GM19240 (cell line): Measurements from ENCODE around the gene RALGPS1.
A peak's percentile ranks its signal among the peaks of the same experiment; 100 is the strongest.

Source experiments
- DNase-seq: peaks from one replicate; pipeline ENCODE4 v3.0.0; 2011; ENCODE audit warnings: low spot score; ENCODE audit not compliant: insufficient read length

Gene RALGPS1

GRCh38 chr9:127216888-127217217 lies 302.3 kb downstream of the RALGPS1 start:
- DNase-seq: no peak

GRCh38 chr9:127218818-127219217 lies 304.2 kb downstream of the RALGPS1 start:
- DNase-seq: no peak

- no peak for DNase-seq
These were observed 304.9 kb downstream of the RALGPS1 start for GRCh38 chr9:127219520-127219919.

- no peak for DNase-seq
These were observed 307.1 kb downstream of the RALGPS1 start for GRCh38 chr9:127221695-127222094.

GRCh38 chr9:127222388-127223095 lies 308.0 kb downstream of the RALGPS1 start:
- no peak for DNase-seq

- DNase-seq: no peak
These were observed 308.7 kb downstream of the RALGPS1 start for GRCh38 chr9:127223266-127223665.

GRCh38 chr9:127223810-127224177 lies 309.2 kb downstream of the RALGPS1 start:
- DNase-seq: no peak

GRCh38 chr9:127224178-127224882 lies 309.7 kb downstream of the RALGPS1 start:
- peak; percentile 89 for DNase-seq

- DNase-seq: peak; percentile 93
These were observed 310.5 kb downstream of the RALGPS1 start for GRCh38 chr9:127224883-127225739.

- no peak for DNase-seq
These were observed 311.4 kb downstream of the RALGPS1 start for GRCh38 chr9:127225801-127226625.

- no peak for DNase-seq
These were observed 315.3 kb downstream of the RALGPS1 start for GRCh38 chr9:127229691-127230417.

GRCh38 chr9:127231666-127232065 lies 317.1 kb downstream of the RALGPS1 start:
- DNase-seq: no peak

GRCh38 chr9:127232833-127233549 lies 318.4 kb downstream of the RALGPS1 start:
- no peak for DNase-seq

- no peak for DNase-seq
These were observed 319.0 kb downstream of the RALGPS1 start for GRCh38 chr9:127233550-127233949.

- no peak for DNase-seq
These were observed 319.4 kb downstream of the RALGPS1 start for GRCh38 chr9:127233989-127234388.

GRCh38 chr9:127237801-127238200 lies 323.2 kb downstream of the RALGPS1 start:
- DNase-seq: no peak

GRCh38 chr9:127241354-127241753 lies 326.8 kb downstream of the RALGPS1 start:
- no peak for DNase-seq

- peak; percentile 94 for DNase-seq
These were observed 330.3 kb downstream of the RALGPS1 start for GRCh38 chr9:127244609-127245601.
